HUES64 (cell line): ENCODE results near the gene CEBPZ.
"Not testable (repeated sequence)": the region's sequence is repeated elsewhere in the genome, so short reads cannot be mapped to it uniquely, and the experiment has no call there.

Experiments
- H3K27ac ChIP-seq: 2 replicates; pipeline ENCODE4 v1.7.0; 2013; ENCODE audit warnings: low read depth, low read length, inconsistent platforms
- H3K27me3 ChIP-seq: 2 replicates; pipeline ENCODE4 v1.6.1; 2013; ENCODE audit warnings: mild to moderate bottlenecking, low read length; ENCODE audit not compliant: insufficient read depth
- H3K36me3 ChIP-seq: 2 replicates; pipeline ENCODE4 v1.6.1; 2013; ENCODE audit warnings: mild to moderate bottlenecking, low read length; ENCODE audit not compliant: insufficient read depth
- H3K4me1 ChIP-seq: 2 replicates; pipeline ENCODE4 v1.6.1; 2013; ENCODE audit warnings: mild to moderate bottlenecking, low read length, moderate library complexity; ENCODE audit not compliant: insufficient read depth
- H3K4me3 ChIP-seq: 2 replicates; pipeline ENCODE4 v1.5.1; 2013; ENCODE audit warnings: mild to moderate bottlenecking, low read length, moderate library complexity
- H3K9ac ChIP-seq: 2 replicates; pipeline ENCODE4 v1.6.1; 2013; ENCODE audit warnings: mild to moderate bottlenecking, low read depth, low read length
- H3K9me3 ChIP-seq: 2 replicates; pipeline ENCODE4 v1.6.1; 2013; ENCODE audit warnings: low read depth, low read length; ENCODE audit not compliant: insufficient read depth
- WGBS: fragments of 150-250, 120-280 bp; methylation state at CpG from one replicate; pipeline ENCODE4 v1.1.7; 2013; ENCODE audit warnings: missing lambda C conversion rate; 5-methylcytosine and 5-hydroxymethylcytosine counted together

The CEBPZ gene

DNA sequence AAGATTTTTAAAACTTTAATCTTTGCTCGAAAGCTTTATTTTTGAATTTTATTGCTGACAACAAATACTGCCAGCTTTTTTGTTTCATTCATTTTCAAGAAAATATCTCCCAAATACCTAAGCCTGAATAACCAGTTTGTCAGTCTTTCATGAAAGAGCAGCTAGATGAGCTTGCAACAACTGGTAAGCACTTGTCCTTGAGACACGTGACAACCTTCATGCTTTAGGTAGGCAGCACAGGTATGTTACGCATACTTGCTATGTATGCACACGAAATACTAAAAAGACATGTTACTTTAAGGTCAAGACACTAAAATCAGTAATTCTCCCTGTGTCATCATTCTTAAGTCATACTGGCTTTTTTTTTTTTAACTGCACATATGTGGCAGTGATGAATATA is 12.3 kb downstream of the CEBPZ start:
- peaks cover 6% of the 10 kb centered on the region for H3K4me1 ChIP-seq
- H3K9ac ChIP-seq = no peak overlapping the region
- H3K27me3 ChIP-seq = no peaks in the 10 kb centered on the region
- H3K9me3 ChIP-seq = no peaks in the 10 kb centered on the region
- WGBS = 96% methylated on average over 4 of the region's 4 CpGs
- no peak overlapping the region for H3K4me3 ChIP-seq
- H3K27ac ChIP-seq = no peak overlapping the region
- H3K36me3 ChIP-seq = peaks cover 93% of the 10 kb centered on the region

DNA sequence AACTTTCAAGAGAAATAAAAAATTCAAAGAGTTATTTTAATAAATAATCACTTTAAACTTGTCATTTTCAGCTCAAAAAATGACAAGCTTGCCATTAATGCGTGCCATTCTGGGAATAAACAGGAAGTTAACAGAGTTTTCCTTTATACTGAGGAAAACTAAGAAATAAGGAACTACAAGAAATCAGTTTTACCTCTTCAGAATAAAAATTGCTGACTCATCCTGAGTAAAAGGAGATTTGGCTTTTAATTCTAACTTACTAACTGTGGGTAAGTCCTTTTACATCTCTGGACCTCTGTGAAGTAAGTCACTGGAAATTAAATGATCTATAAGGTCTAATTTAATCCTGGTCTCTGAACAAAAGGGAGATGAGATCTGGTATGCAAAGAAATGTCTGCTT is 16.1 kb downstream of the CEBPZ start:
- Histone ChIP-seq H3K4me3 (no peak overlapping the region), H3K9me3 (no peaks in the 10 kb centered on the region), H3K27ac (peak overlapping the region; percentile 61), H3K4me1 (no peaks in the 10 kb centered on the region), H3K27me3 (no peaks in the 10 kb centered on the region), H3K9ac (no peak overlapping the region), H3K36me3 (peaks cover 93% of the 10 kb centered on the region)
- WGBS = 94% methylated on average over 1 of the region's 1 CpG

- H3K9me3 ChIP-seq = peaks cover 27% of the 10 kb centered on the region
- H3K36me3 ChIP-seq = peaks cover 100% of the 10 kb centered on the region
- no peak overlapping the region for H3K27ac ChIP-seq
- no peak overlapping the region for H3K4me3 ChIP-seq
- 93% methylated on average over 2 of the region's 3 CpGs for WGBS
- peaks cover 4% of the 10 kb centered on the region; the same call in 1 of the 2 replicates for H3K4me1 ChIP-seq
- no peak overlapping the region for H3K9ac ChIP-seq
- H3K27me3 ChIP-seq = no peaks in the 10 kb centered on the region
Measured at GRCh38 chr2:37211939-37212338, 19.5 kb downstream of the CEBPZ start.

DNA sequence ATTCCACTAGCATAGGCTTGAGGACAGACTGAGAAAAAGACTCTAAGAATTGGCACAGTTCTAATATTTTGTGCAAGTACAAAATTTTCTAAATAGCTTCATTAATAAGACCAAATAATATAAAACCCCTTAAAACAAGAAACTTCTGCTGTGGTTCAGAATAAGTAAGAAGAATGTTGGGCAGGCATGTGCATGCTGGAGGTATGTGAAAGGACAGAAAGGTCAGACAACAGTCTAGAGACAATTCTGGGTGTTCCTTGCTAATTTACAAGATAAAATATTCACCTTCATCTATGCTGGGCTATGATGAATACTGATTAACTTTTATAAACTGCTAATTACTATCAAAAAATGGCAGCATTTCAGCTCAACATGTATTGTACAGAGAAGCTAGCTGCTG is 20.2 kb downstream of the CEBPZ start:
- peaks cover 100% of the 10 kb centered on the region for H3K36me3 ChIP-seq
- H3K9me3 ChIP-seq = peaks cover 34% of the 10 kb centered on the region
- no peak overlapping the region for H3K4me3 ChIP-seq
- H3K27ac ChIP-seq = no peak overlapping the region
- H3K4me1 ChIP-seq = peaks cover 10% of the 10 kb centered on the region
- no peak overlapping the region for H3K9ac ChIP-seq
- no peaks in the 10 kb centered on the region for H3K27me3 ChIP-seq

DNA sequence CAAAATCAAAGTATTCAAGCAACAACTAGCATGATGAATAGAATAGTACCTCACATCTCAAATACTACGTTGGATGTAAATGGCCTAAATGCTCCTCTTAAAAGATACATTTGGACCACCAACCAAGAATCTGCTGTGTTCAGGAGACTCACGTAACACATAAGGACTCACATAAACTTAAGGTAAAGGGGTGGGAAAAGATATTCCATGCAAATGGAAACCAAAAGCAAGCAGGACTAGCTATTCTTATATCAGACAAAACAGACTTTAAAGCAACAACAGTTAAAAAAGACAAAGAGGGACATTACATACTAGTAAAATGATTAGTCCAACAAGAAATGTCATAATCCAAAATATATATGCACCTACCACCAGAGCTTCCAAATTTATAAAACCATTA is 24.6 kb downstream of the CEBPZ start:
- peaks cover 51% of the 10 kb centered on the region for H3K9me3 ChIP-seq
- WGBS = 95% methylated on average over 2 of the region's 2 CpGs
- H3K9ac ChIP-seq, H3K4me3 ChIP-seq, H3K27me3 ChIP-seq: not testable (repeated sequence)
- peaks cover 95% of the 10 kb centered on the region for H3K36me3 ChIP-seq
- H3K4me1 ChIP-seq = peaks cover 25% of the 10 kb centered on the region
- peak overlapping the region; percentile 96 for H3K27ac ChIP-seq

- Histone ChIP-seq H3K27ac (peak overlapping the region; percentile 96), H3K9ac (peak overlapping the region; percentile 67), H3K36me3 (peaks cover 95% of the 10 kb centered on the region), H3K4me1 (peaks cover 25% of the 10 kb centered on the region), H3K27me3 (no peaks in the 10 kb centered on the region), H3K9me3 (peaks cover 51% of the 10 kb centered on the region), H3K4me3 (no peak overlapping the region; the same call in 1 of the 2 replicates)
- WGBS = 14% methylated on average over 5 of the region's 5 CpGs
Measured at GRCh38 chr2:37205689-37206341, 25.6 kb downstream of the CEBPZ start.

DNA sequence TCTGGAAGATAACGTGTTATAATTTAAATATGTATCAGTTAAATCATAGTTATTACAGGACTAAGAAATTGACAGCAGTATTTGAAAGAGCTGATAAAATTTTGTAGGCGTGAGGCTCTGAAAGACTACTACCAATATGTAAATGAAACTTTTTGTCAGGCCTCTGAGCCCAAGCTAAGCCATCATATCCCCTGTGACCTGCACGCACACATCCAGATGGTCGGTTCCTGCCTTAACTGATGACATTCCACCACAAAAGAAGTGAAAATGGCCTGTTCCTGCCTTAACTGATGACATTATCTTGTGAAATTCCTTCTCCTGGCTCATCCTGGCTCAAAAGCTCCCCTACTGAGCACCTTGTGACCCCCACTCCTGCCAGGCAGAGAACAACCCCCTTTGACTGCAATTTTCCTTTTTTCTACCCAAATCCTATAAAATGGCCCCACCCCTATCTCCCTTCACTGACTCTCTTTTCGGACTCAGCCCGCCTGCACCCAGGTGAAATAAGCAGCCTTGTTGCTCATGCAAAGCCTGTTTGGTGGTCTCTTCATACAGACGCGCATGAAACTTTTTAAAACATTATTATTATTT is 26.2 kb downstream of the CEBPZ start:
- H3K27ac ChIP-seq = peak overlapping the region; percentile 96
- H3K27me3 ChIP-seq, H3K4me3 ChIP-seq: not testable (repeated sequence)
- peaks cover 95% of the 10 kb centered on the region for H3K36me3 ChIP-seq
- peaks cover 51% of the 10 kb centered on the region for H3K9me3 ChIP-seq
- peak overlapping the region; percentile 67 for H3K9ac ChIP-seq
- WGBS = 5% methylated on average over 7 of the region's 8 CpGs
- H3K4me1 ChIP-seq = peaks cover 26% of the 10 kb centered on the region

DNA sequence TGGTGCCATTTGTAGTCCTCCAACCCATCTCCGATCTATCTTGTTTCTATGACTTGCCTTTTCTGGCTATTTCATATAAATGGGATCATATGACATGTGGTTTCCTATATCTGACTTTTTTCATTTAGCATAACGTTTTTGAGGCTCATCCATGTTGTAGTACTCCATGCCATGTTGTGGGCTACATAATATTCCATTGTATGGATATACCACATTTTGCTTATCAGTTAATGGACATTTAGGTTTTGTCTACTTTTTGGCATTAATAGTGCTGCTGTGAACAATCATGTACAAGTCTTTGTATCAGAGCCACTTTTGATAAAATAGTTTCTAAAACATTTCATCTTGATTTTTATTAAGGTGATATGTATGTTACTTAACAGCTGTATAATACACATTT is 27.7 kb downstream of the CEBPZ start:
- peaks cover 41% of the 10 kb centered on the region for H3K4me1 ChIP-seq
- peak overlapping the region; percentile 96; the same call in 1 of the 2 replicates for H3K27ac ChIP-seq
- peaks cover 39% of the 10 kb centered on the region for H3K9me3 ChIP-seq
- WGBS = 95% methylated on average over 2 of the region's 2 CpGs
- H3K27me3 ChIP-seq = no peaks in the 10 kb centered on the region
- no peak overlapping the region for H3K4me3 ChIP-seq
- H3K36me3 ChIP-seq = peaks cover 87% of the 10 kb centered on the region
- H3K9ac ChIP-seq = no peak overlapping the region

GRCh38 chr2:37201766-37202165 is 29.6 kb downstream of the CEBPZ start:
- H3K27ac ChIP-seq = 0 out of 2 replicates have a peak overlapping the region, but pooled peaks have one; percentile 17
- peaks cover 68% of the 10 kb centered on the region for H3K36me3 ChIP-seq
- peaks cover 43% of the 10 kb centered on the region for H3K4me1 ChIP-seq
- H3K9ac ChIP-seq = no peak overlapping the region
- 95% methylated on average over 1 of the region's 1 CpG for WGBS
- peaks cover 22% of the 10 kb centered on the region for H3K9me3 ChIP-seq
- no peaks in the 10 kb centered on the region for H3K27me3 ChIP-seq
- H3K4me3 ChIP-seq = no peak overlapping the region

DNA sequence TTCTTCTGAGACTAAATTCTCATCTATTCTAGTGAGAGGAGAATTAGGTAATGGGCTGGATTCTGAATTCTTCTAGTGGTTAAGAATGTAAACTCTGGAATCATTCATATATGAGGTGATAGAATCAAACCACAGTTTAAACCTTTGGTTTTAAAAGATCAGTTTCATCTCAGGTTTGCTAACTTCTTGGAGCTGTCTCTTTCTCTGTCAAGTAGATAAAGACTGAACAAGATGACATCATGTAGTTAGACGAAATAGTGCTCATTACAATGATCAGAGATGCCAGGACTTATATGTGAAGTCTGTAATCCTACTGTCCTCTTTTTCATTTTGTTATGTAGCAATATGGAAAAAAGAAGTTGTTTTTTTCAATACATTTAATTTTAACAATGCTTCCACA is 30.2 kb downstream of the CEBPZ start:
- Histone ChIP-seq H3K36me3 (peaks cover 62% of the 10 kb centered on the region), H3K9ac (no peak overlapping the region), H3K27ac (peak overlapping the region; percentile 73; the same call in 1 of the 2 replicates), H3K4me1 (peaks cover 40% of the 10 kb centered on the region), H3K4me3 (no peak overlapping the region), H3K27me3 (no peaks in the 10 kb centered on the region), H3K9me3 (peaks cover 17% of the 10 kb centered on the region)
- WGBS = 100% methylated on average over 1 of the region's 1 CpG

DNA sequence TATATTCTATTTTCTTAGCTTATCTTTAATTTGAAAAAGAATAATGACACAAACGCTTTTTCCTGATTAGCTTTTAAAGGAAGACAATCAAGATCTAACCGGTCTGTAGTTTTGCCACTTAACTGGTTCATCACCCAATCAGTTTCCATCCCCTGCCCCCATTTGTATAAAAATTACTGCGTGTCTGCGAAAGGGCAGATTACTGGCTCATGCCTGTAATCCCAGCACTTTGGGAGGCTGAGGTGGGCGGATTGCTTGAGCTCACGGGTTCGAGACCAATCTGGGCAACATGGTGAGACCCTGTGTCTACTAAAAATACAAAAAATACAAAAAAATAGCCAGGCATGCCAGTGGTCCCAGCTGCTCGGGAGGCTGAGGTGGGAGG is 32.7 kb downstream of the CEBPZ start:
- H3K27ac ChIP-seq = peak overlapping the region; percentile 84; the same call in 1 of the 2 replicates
- H3K4me3 ChIP-seq = peak overlapping the region; percentile 19; the same call in 1 of the 2 replicates
- peaks cover 42% of the 10 kb centered on the region for H3K36me3 ChIP-seq
- H3K4me1 ChIP-seq = peaks cover 25% of the 10 kb centered on the region
- WGBS = 78% methylated on average over 8 of the region's 8 CpGs
- H3K27me3 ChIP-seq = no peaks in the 10 kb centered on the region
- peaks cover 10% of the 10 kb centered on the region for H3K9me3 ChIP-seq
- H3K9ac ChIP-seq = peak overlapping the region; percentile 41
